Activated CD4-positive, alpha-beta T cell treated with anti-CD3 and anti-CD28 coated beads for 36 hours (primary cell): ENCODE measurements around the gene UBXN2A. TPM values are rescaled to one million over a fixed set of nuclear protein-coding genes. Genes with fewer than 3 reads are reported as not detected.

ENCODE experiments used
- ATAC-seq: fragments of 200-7000 bp; cut with Tn5 transposase; one replicate; pipeline ENCODE4 v1.10.0; 2021; ENCODE audit warnings: mild to moderate bottlenecking, moderate library complexity
- CTCF ChIA-PET: fragments of 350-600 bp; sonication (Branson Sonifier 250); formaldehyde crosslinking; loops from one replicate; lab custom pipeline; 2021; ENCODE audit warnings: antibody characterized with exemption; lab: Charles Lee
- POLR2A ChIA-PET: fragments of 350-600 bp; sonication (Branson Sonifier 250); formaldehyde crosslinking; loops from one replicate; lab custom pipeline; 2021; ENCODE audit warnings: antibody characterized with exemption, inconsistent platforms; lab: Charles Lee
- DNase-seq: peaks from one replicate; pipeline ENCODE4 v3.0.0-alpha.2; 2020
- H3K27ac Mint-ChIP-seq: one replicate; pipeline ENCODE4 v1.8.0; 2021; ENCODE audit warnings: mixed read lengths
- H3K27me3 Mint-ChIP-seq: one replicate; pipeline ENCODE4 v1.8.0; 2021; ENCODE audit warnings: mixed read lengths
- H3K36me3 Mint-ChIP-seq: one replicate; pipeline ENCODE4 v1.8.0; 2021; ENCODE audit warnings: low read depth, mixed read lengths
- H3K4me1 Mint-ChIP-seq: one replicate; pipeline ENCODE4 v1.8.0; 2021; ENCODE audit warnings: mixed read lengths
- H3K4me3 Mint-ChIP-seq: one replicate; pipeline ENCODE4 v1.8.0; 2021; ENCODE audit warnings: mild to moderate bottlenecking, moderate library complexity, mixed read lengths
- H3K9me3 Mint-ChIP-seq: one replicate; pipeline ENCODE4 v1.8.0; 2021; ENCODE audit warnings: low read depth, mixed read lengths
- intact Hi-C, 2 experiments: fragments of 100-400 bp; cut with DNase I in 1 of 2; cut with micrococcal nuclease in 1 of 2; formaldehyde crosslinking; loops; one replicate each; pipeline versions ENCODE4 v1.14.2 to v1.15.1; 2022 to 2024; cut with DNase I, micrococcal nuclease
- total RNA-seq, 2 experiments: library from RNA; stranded (reverse); gene quantifications; one replicate each; pipeline ENCODE4 v1.2.3, GENCODE V29; 2021

Gene UBXN2A
- total RNA-seq = 10 to 100 TPM in 1 of 2 experiments, 1 to 10 TPM in 1; 9.1 to 10.5 TPM

- CTCF ChIA-PET = interaction anchor here (0.6 to 5.0 kb wide), 4 partner anchors 13 to 116 kb away, joined by 3 to 61 read pairs (median 3); partner anchors contain the start of gene ATAD2B
- DNase-seq (peak; percentile 85), ATAC-seq (peak; percentile 88)
- H3K36me3 Mint-ChIP-seq = peaks cover 4% of the 10 kb centered on the region
- H3K4me1 Mint-ChIP-seq = peaks cover 18% of the 10 kb centered on the region
- H3K9me3 Mint-ChIP-seq = no peaks in the 10 kb centered on the region
- intact Hi-C loops = loop anchor here (1.0 to 5.0 kb wide), 5 partner anchors 13 to 137 kb away; partner anchors contain the start of genes ATAD2B (in 2 of the 2), SF3B6 (in 2 of the 2), WDCP (in 2 of the 2) and FKBP1B (in 1 of the 2)
- peak within 1 kb of the TSS; percentile 84 for H3K4me3 Mint-ChIP-seq
- peaks cover 5% of the 10 kb centered on the region for H3K27me3 Mint-ChIP-seq
- peak within 1 kb of the TSS; percentile 93 for H3K27ac Mint-ChIP-seq
- POLR2A ChIA-PET = interaction anchor here (0.5 to 2.2 kb wide), 3 partner anchors 14 to 136 kb away, joined by 3 to 44 read pairs (median 5); partner anchors contain the start of genes ATAD2B and SF3B6
Observed at GRCh38 chr2:23939987-23940717, at the start of gene UBXN2A. Gene UBXN2A (plus strand): TSS chr2:23940463. CDS start chr2:23958315, 17,852 bp downstream.

GRCh38 chr2:23900133-23900532 lies 40.1 kb upstream of the UBXN2A start:
- intact Hi-C loops = no loop called here
- CTCF ChIA-PET = interaction anchor here (0.6 to 1.5 kb wide), 4 partner anchors 27 to 514 kb away, joined by 3 to 6 read pairs (median 3); partner anchors contain the start of gene ATAD2B

GRCh38 chr2:23900541-23901322 lies 39.5 kb upstream of the UBXN2A start:
- H3K9me3 Mint-ChIP-seq = no peaks in the 10 kb centered on the region
- ChIA-PET POLR2A (no interaction called here), CTCF (interaction anchor here (0.7 to 1.5 kb wide), 4 partner anchors 11 to 528 kb away, joined by 3 to 6 read pairs (median 3); partner anchors contain the start of gene ATAD2B)
- H3K4me1 Mint-ChIP-seq = peaks cover 29% of the 10 kb centered on the region
- no peak overlapping the region for H3K4me3 Mint-ChIP-seq
- ATAC-seq = peak; percentile 23
- no peak overlapping the region for H3K27ac Mint-ChIP-seq
- intact Hi-C loops = no loop called here
- no peak for DNase-seq
- no peaks in the 10 kb centered on the region for H3K36me3 Mint-ChIP-seq
- no peaks in the 10 kb centered on the region for H3K27me3 Mint-ChIP-seq

More at GRCh38 chr2:23900133-23900532, 40.1 kb upstream of the UBXN2A start:
- no peak overlapping the region for H3K27ac Mint-ChIP-seq
- H3K4me3 Mint-ChIP-seq = no peak overlapping the region
- no peaks in the 10 kb centered on the region for H3K27me3 Mint-ChIP-seq
- no peak for ATAC-seq
- peaks cover 25% of the 10 kb centered on the region for H3K4me1 Mint-ChIP-seq
- no peaks in the 10 kb centered on the region for H3K36me3 Mint-ChIP-seq
- no peaks in the 10 kb centered on the region for H3K9me3 Mint-ChIP-seq
- POLR2A ChIA-PET = no interaction called here
- no peak for DNase-seq

GRCh38 chr2:23901966-23902846 lies 38.1 kb upstream of the UBXN2A start:
- DNase-seq = no peak
- Mint-ChIP-seq H3K36me3 (no peaks in the 10 kb centered on the region), H3K9me3 (no peaks in the 10 kb centered on the region), H3K4me3 (no peak overlapping the region), H3K27me3 (no peaks in the 10 kb centered on the region), H3K4me1 (peaks cover 28% of the 10 kb centered on the region), H3K27ac (no peak overlapping the region)
- intact Hi-C loops = no loop called here
- CTCF ChIA-PET = interaction anchor here (0.6 to 1.1 kb wide), 3 partner anchors 10 to 25 kb away, joined by 3 to 4 read pairs (median 3); partner anchors contain the start of gene ATAD2B
- POLR2A ChIA-PET = no interaction called here
- no peak for ATAC-seq

GRCh38 chr2:23903034-23903433 lies 37.2 kb upstream of the UBXN2A start:
- POLR2A ChIA-PET = no interaction called here
- Mint-ChIP-seq H3K4me1 (peaks cover 27% of the 10 kb centered on the region), H3K36me3 (no peaks in the 10 kb centered on the region), H3K9me3 (no peaks in the 10 kb centered on the region), H3K4me3 (no peak overlapping the region), H3K27me3 (no peaks in the 10 kb centered on the region), H3K27ac (no peak overlapping the region)
- CTCF ChIA-PET = interaction anchor here (0.6 to 0.7 kb wide), 2 partner anchors 13 to 24 kb away, joined by 3 to 4 read pairs; partner anchors contain the start of gene ATAD2B
- DNase-seq (no peak), ATAC-seq (no peak)
- intact Hi-C loops = no loop called here

- POLR2A ChIA-PET = no interaction called here
- Mint-ChIP-seq H3K27me3 (no peaks in the 10 kb centered on the region), H3K4me3 (no peak overlapping the region), H3K4me1 (peaks cover 27% of the 10 kb centered on the region), H3K9me3 (no peaks in the 10 kb centered on the region), H3K27ac (no peak overlapping the region), H3K36me3 (no peaks in the 10 kb centered on the region)
- CTCF ChIA-PET = no interaction called here
- intact Hi-C loops = no loop called here
- DNase-seq (no peak), ATAC-seq (no peak)
Observed at GRCh38 chr2:23904215-23904614, 36.0 kb upstream of the UBXN2A start.

- CTCF ChIA-PET = interaction anchor here (0.9 kb wide), 1 partner anchor 259 kb away, joined by 3 read pairs; no protein-coding TSS in a partner anchor
- Mint-ChIP-seq H3K4me1 (peaks cover 29% of the 10 kb centered on the region), H3K9me3 (no peaks in the 10 kb centered on the region), H3K36me3 (no peaks in the 10 kb centered on the region), H3K27ac (no peak overlapping the region), H3K4me3 (no peak overlapping the region), H3K27me3 (no peaks in the 10 kb centered on the region)
- DNase-seq (no peak), ATAC-seq (no peak)
- POLR2A ChIA-PET = no interaction called here
- intact Hi-C loops = no loop called here
Observed at GRCh38 chr2:23904692-23905091, 35.6 kb upstream of the UBXN2A start.

- H3K27ac Mint-ChIP-seq = no peak overlapping the region
- intact Hi-C loops = no loop called here
- peaks cover 29% of the 10 kb centered on the region for H3K4me1 Mint-ChIP-seq
- CTCF ChIA-PET = interaction anchor here (0.9 kb wide), 1 partner anchor 259 kb away, joined by 3 read pairs; no protein-coding TSS in a partner anchor
- no peaks in the 10 kb centered on the region for H3K27me3 Mint-ChIP-seq
- POLR2A ChIA-PET = no interaction called here
- no peak overlapping the region for H3K4me3 Mint-ChIP-seq
- DNase-seq (no peak), ATAC-seq (no peak)
- H3K36me3 Mint-ChIP-seq = no peaks in the 10 kb centered on the region
- no peaks in the 10 kb centered on the region for H3K9me3 Mint-ChIP-seq
Observed at GRCh38 chr2:23905155-23905554, 35.1 kb upstream of the UBXN2A start.

- no peak for DNase-seq
- Mint-ChIP-seq H3K36me3 (peaks cover 5% of the 10 kb centered on the region), H3K27me3 (no peaks in the 10 kb centered on the region), H3K4me3 (no peak overlapping the region), H3K27ac (no peak overlapping the region), H3K9me3 (no peaks in the 10 kb centered on the region), H3K4me1 (peaks cover 33% of the 10 kb centered on the region)
- CTCF ChIA-PET = interaction anchor here (0.6 to 1.7 kb wide), 5 partner anchors 11 to 87 kb away, joined by 3 to 5 read pairs (median 3); partner anchors contain the start of gene ATAD2B
- ATAC-seq = no peak
- intact Hi-C loops = no loop called here
- POLR2A ChIA-PET = interaction anchor here (0.6 kb wide), 1 partner anchor 15 kb away, joined by 3 read pairs; the partner anchor contains the start of gene ATAD2B
Observed at GRCh38 chr2:23912054-23912453, 28.2 kb upstream of the UBXN2A start.

GRCh38 chr2:23915327-23915726 lies 24.9 kb upstream of the UBXN2A start:
- no peak overlapping the region for H3K4me3 Mint-ChIP-seq
- H3K9me3 Mint-ChIP-seq = no peaks in the 10 kb centered on the region
- H3K4me1 Mint-ChIP-seq = peaks cover 51% of the 10 kb centered on the region
- intact Hi-C loops = no loop called here
- ChIA-PET CTCF (interaction anchor here (1.3 kb wide), 1 partner anchor 11 kb away, joined by 7 read pairs; the partner anchor contains the start of gene ATAD2B), POLR2A (interaction anchor here (0.5 kb wide), 1 partner anchor 22 kb away, joined by 3 read pairs; no protein-coding TSS in a partner anchor)
- DNase-seq (no peak), ATAC-seq (no peak)
- no peaks in the 10 kb centered on the region for H3K27me3 Mint-ChIP-seq
- peaks cover 5% of the 10 kb centered on the region for H3K36me3 Mint-ChIP-seq
- no peak overlapping the region for H3K27ac Mint-ChIP-seq
